MG63 (cell line): ENCODE measurements around the gene FBXO2. TPM values are rescaled to one million over a fixed set of nuclear protein-coding genes. Genes with fewer than 3 reads are reported as not detected.

Source experiments
- DNase-seq: peaks from one replicate; pipeline ENCODE4 v3.0.0-alpha.2; 2020
- H3K27me3 ChIP-seq: fragments of 250-450 bp; sonication (Bioruptor Pico); 2 replicates; pipeline ENCODE4 v1.5.1; 2020; ENCODE audit warnings: mild to moderate bottlenecking, moderate library complexity
- H3K36me3 ChIP-seq: fragments of 250-450 bp; sonication (Bioruptor Pico); 2 replicates; pipeline ENCODE4 v1.5.1; 2020; ENCODE audit warnings: mild to moderate bottlenecking, moderate library complexity
- H3K4me3 ChIP-seq: fragments of 250-450 bp; sonication (Bioruptor Pico); 2 replicates; pipeline ENCODE4 v1.5.1; 2020; ENCODE audit warnings: mild to moderate bottlenecking, moderate library complexity
- H3K9me3 ChIP-seq: fragments of 250-450 bp; sonication (Bioruptor Pico); 2 replicates; pipeline ENCODE4 v1.5.1; 2020; ENCODE audit warnings: mild to moderate bottlenecking, moderate library complexity
- total RNA-seq: library from RNA; depleted of rRNA; stranded (reverse); fragments of >200 nt; shearing (Covaris generic); gene quantifications from 2 replicates; pipeline ENCODE4 v1.2.3, GENCODE V29; 2014; ENCODE audit warnings: low replicate concordance

The FBXO2 gene
- total RNA-seq, 1 experiment from 2014 or later, result not detected

DNA sequence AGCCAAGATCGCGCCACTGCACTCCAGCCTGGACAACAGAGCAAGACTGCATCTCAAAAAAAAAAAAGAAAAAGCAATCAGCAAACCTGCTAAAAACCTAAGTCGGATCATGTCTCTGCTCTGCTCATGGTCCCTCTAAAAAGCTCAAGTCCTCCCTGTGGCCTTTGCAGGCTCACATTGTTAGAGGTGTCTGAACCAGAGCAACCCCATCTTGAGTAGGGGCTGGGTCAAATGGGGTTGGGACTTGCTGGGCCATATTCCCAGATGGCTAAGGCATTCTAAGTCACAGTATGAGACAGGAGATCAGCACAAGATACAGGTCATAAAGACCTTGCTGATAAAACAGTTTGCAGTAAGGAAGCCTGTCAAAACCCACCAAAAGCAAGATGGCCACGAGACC is 34.3 kb upstream of the FBXO2 start:
- no peak overlapping the region for H3K4me3 ChIP-seq
- no peak for DNase-seq
- no peaks in the 10 kb centered on the region for H3K9me3 ChIP-seq
- no peaks in the 10 kb centered on the region for H3K36me3 ChIP-seq
- H3K27me3 ChIP-seq, result peaks cover 8% of the 10 kb centered on the region

DNA sequence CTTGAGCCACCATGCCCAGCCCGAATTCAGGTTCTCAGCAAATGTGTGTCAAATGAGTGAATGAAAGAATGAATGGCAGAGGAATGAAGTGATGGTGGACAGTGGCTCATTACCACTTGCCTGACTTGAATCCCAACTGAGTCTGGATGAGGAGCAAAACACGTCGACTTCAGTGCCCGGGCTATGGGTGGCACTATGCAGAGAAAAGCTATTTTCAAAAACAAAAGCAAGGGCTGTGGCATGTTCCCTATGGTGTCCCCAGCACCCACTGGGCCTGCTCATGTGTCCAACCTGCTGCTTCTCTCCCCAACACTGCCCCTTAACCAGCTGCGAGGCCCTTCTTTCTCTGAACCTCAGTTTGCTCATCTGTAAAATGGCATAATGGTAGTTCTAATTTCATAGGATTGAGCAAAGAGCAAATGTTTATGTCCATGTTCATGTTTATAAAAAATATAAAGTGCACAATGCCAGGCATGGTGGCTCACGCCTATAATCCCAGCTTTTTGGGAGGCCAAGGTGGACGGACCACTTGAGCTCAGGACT is 31.1 kb upstream of the FBXO2 start:
- Histone ChIP-seq H3K36me3 (no peaks in the 10 kb centered on the region), H3K27me3 (no peaks in the 10 kb centered on the region), H3K9me3 (no peaks in the 10 kb centered on the region), H3K4me3 (no peak overlapping the region)
- no peak for DNase-seq

DNA sequence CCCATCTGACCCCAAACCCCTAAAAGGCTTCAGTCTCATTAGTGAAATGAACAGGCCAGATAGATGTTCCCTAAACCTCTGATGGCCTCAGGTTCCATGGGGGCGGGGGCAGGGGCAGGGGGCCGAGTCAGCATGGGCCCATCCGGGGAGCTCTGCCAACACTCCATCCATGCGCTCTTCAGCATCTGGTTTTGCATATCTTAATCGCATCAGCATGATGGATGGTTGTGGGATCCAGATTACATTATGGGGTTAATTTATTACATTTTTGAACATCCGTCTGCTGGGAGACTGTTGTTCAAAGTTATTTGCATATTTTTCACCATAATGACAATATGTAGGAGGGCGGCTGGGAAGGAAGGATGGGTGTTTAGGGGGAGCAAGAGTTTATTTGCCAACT is 29.8 kb upstream of the FBXO2 start:
- H3K4me3 ChIP-seq, result no peak overlapping the region
- DNase-seq, result no peak
- no peaks in the 10 kb centered on the region for H3K36me3 ChIP-seq
- H3K27me3 ChIP-seq, result no peaks in the 10 kb centered on the region
- no peaks in the 10 kb centered on the region for H3K9me3 ChIP-seq

DNA sequence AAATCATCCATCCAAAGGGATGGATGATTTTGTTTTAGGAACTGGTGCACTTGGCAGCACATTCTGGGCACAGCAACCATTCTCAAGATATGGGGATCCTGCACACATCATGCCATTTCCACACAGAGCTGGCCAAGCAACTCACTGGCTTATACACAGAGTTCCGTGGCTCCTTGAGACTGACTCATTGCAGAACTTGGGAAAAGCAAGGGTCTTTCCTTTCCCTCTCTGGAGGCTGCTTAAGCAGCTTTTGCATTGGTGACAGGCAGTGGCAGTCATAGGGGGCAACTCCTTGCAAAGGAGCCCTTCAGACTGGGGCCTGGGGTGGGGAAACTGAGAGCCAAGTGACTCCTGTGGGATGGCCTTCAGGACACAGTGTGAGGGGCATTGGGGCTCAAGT is 28.6 kb upstream of the FBXO2 start:
- DNase-seq, result no peak
- Histone ChIP-seq H3K27me3 (no peaks in the 10 kb centered on the region), H3K9me3 (no peaks in the 10 kb centered on the region), H3K4me3 (no peak overlapping the region), H3K36me3 (peaks cover 5% of the 10 kb centered on the region)

DNA sequence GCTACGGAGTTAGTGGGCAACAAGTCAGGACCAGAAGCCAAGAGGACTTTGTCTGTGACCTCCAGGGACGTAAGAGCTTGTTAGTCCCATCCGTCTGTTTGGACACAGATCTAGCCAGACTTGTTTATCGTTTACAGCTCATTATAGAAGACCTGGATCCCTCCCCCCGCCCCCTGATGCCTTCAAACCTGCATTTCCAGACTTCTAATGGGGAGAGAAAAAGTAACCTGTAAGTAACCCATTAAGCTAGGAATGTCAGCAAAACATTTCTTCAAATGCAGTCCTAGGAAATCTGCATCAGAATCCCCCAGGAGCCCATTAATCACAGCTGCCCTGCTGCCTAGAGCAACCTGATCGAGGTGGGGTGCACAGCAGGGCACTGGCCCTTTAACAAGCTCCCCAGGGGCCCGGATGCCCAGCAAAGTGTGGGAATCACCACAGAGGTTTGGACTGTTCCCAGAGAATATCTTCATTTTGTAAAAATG is 28.1 kb upstream of the FBXO2 start:
- Histone ChIP-seq H3K27me3 (no peaks in the 10 kb centered on the region), H3K36me3 (peaks cover 5% of the 10 kb centered on the region), H3K9me3 (no peaks in the 10 kb centered on the region), H3K4me3 (no peak overlapping the region)
- DNase-seq, result no peak

DNA sequence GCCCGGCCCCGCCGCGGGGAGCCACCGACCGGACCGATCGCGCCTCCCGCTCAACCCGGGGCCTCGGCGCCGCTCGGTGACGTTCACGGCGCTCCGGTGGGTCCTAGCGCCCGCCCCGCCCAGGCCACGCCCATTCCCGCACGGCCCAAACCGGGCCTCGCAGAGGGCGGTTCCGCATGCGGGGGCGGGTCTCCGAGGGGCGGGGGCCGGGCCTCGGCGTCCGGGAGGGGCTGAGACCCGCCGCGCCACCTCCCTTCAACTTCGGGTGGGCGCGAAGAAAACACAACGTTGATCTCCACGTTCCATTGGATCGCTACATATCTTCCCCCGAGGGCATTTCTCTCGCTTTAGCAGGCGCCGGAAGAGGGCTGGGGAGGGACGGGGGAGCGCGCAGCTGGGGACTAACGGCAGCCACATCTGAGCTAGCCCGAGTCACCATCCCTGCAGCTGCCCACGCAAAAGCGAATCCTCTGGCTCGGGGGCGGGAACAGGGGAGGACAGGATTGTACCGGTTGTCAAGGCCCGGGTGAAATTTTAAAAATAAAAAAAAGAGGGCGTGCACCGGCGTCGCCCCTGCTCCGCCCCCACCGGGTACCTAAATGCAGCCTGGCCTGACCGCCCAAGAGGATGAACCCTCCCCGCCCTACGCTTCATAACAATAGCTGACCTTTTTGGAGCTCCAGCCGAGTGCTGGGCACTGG is 27.0 kb upstream of the FBXO2 start, which contains the start of gene MAD2L2:
MAD2L2 (minus strand) TSS at position 78 of the 701 bp plus-strand sequence. CDS start 547 bp downstream, outside the sequence.
- Histone ChIP-seq H3K9me3 (no peaks in the 10 kb centered on the region), H3K36me3 (peaks cover 5% of the 10 kb centered on the region), H3K27me3 (no peaks in the 10 kb centered on the region), H3K4me3 (peak within 1 kb of the TSS; percentile 78)
- DNase-seq, result peak; percentile 91

DNA sequence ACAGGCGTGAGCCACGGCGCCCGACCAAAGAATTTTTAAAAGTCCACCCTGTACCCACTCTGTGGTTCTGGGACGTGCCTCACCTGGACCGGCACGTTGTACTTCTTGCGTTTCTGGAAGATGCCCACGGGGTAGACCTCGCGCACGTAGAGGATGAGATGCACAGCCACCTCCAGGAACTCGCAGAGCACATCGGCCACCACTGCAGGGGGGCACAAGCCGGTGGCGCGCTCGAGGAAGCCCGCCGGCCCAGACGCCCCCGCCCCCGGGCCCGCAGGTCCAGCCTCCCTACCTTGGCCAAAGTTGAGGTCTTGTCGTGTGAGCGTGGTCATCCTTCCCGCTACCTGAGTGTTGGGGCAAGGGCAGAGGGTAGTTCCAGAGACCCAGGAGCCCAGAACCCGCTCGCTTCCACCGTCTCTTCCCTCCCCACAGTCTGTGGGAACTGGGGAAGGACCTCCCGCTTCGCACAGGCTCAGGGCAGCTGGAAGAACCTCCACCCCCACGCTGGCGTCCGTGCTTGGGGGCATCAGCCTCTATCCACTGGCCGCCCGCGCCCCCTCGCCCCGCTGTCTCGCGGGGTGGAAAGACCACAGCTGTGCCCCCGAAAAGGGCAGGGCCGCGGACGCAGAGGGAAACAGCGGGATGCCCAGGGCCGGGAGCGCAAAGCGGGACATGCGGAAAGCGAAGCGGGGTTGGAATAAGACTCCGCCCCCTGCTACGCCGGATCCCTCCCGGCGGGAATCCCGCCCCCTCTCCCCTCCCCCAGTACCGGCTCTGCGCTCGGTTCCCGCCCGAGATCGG is 26.2 kb upstream of the FBXO2 start:
- no peaks in the 10 kb centered on the region for H3K27me3 ChIP-seq
- H3K9me3 ChIP-seq, result no peaks in the 10 kb centered on the region
- DNase-seq, result no peak
- peak overlapping the region; percentile 78 for H3K4me3 ChIP-seq
- peaks cover 7% of the 10 kb centered on the region for H3K36me3 ChIP-seq

DNA sequence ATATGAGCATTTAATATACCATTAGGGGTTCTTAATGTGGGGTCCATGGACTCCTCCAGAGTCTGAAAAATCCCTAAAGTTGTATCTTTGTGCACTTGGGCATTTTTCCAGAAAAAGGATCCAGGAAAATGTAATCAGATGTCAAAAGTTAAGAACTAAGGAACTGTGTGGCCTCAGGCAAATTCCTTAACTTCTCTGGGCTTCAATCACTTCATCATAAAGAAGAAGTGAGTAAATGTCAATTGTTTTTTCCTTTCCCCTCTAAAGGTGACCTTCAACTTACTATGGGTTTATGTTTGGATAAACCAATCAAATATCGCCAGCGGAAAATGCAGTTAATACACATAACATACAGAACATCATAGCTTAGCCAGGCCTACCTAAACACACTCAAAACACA is 24.2 kb upstream of the FBXO2 start:
- no peak for DNase-seq
- Histone ChIP-seq H3K9me3 (no peaks in the 10 kb centered on the region), H3K27me3 (no peaks in the 10 kb centered on the region), H3K36me3 (peaks cover 15% of the 10 kb centered on the region), H3K4me3 (no peak overlapping the region)

DNA sequence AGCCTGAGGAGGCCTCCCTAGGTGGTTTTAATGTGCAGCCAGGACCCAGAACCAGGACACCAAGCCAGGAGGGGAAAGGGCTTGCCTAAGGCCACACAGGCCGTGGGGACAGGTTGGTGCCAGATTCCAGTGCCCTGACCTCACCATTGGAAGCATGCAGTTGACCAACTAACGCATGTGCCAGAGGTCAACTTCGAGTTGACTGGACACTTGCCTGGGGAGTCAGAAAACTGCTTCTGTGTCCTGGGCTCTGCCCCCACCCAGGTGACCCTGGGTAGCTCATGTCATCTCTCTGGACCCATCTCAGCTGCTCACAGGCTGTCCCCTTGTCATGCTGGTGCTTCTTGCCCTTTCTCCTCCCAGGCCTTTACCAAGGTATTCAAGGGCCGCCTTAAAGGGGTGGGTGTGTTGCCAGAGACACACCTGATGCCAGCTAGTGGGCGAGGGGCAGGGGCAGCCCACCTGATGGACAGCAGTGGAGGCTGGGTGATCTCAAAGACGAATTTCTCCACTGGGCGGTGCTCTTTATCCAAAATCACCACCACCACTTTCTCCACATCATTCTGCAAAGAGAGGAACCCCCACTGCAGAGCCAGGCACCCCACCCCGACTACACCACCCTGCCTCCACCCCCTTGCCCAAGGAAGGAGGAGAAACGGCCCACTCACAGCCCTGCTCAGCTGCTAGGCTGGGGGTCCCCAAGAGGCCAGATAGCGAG is 22.3 kb upstream of the FBXO2 start:
- no peak for DNase-seq
- peaks cover 18% of the 10 kb centered on the region for H3K36me3 ChIP-seq
- H3K27me3 ChIP-seq, result no peaks in the 10 kb centered on the region
- H3K4me3 ChIP-seq, result no peak overlapping the region
- H3K9me3 ChIP-seq, result no peaks in the 10 kb centered on the region

DNA sequence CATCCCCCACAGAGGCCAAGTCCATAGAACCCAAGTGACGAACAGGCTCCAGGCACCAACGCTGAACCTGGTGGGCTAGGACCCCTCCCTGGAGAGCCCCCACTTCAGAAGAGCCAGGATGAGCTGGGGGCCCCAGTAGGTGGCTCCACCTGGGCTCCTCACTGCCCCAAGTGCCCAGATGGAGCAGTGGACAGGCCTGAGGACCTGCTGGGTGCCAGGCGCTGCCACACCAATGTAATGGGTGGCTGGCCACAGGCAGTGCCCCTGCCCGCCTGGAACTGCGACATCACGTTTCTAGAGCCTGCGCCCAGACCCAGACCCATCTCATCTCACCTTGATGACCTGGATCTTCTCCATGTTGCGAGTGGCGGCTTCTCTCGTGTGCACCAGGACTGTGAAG is 21.1 kb upstream of the FBXO2 start:
- Histone ChIP-seq H3K27me3 (no peaks in the 10 kb centered on the region), H3K4me3 (no peak overlapping the region), H3K36me3 (peaks cover 18% of the 10 kb centered on the region), H3K9me3 (no peaks in the 10 kb centered on the region)
- DNase-seq, result no peak

DNA sequence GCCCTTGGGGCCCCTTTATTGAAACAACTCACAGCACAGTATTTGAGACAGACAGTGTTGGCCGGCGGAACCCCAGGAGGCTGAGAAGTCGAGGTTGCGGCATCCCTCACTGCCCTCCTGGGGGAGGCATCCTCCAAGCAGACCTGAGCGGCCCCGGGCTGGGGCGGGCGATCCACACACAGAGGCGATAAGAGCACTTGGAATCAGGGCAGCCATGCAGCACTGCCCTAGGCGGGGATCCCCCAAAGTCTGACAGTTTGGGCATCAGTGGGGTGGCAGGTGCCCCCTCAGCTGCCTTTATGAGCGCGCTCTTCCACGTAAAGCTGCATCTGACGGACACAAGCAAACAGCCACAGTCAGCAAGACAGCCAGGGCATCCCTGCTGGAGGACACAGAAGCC is 20.3 kb upstream of the FBXO2 start:
- DNase-seq, result no peak
- Histone ChIP-seq H3K27me3 (no peaks in the 10 kb centered on the region), H3K9me3 (no peaks in the 10 kb centered on the region), H3K4me3 (no peak overlapping the region), H3K36me3 (peaks cover 18% of the 10 kb centered on the region)

DNA sequence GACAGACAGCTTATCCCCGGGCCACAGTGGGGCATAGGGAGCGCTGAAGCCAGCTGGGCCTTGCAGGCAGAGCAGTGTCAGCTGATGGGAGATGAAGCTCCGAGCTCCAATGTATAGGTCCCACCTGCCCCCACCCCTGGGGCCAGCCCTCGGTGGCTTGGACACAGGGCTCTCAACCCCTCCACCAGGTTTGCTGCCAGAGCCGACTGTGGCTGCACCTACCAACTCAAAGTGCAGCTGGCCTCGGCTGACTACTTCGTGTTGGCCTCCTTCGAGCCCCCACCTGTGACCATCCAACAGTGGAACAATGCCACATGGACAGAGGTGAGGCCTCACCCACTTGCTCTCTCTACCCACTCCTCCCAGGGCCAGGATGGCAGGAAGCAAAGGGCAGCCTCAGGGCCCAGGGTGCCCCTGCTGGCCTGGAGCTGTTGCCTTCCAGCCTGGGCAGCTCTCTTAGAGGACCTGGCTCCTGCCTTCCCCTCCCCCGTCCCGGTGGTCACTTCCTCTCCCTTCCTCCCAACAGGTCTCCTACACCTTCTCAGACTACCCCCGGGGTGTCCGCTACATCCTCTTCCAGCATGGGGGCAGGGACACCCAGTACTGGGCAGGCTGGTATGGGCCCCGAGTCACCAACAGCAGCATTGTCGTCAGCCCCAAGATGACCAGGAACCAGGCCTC is 19.0 kb upstream of the FBXO2 start:
- Histone ChIP-seq H3K27me3 (no peaks in the 10 kb centered on the region), H3K4me3 (no peak overlapping the region), H3K9me3 (no peaks in the 10 kb centered on the region), H3K36me3 (peaks cover 13% of the 10 kb centered on the region)
- no peak for DNase-seq

DNA sequence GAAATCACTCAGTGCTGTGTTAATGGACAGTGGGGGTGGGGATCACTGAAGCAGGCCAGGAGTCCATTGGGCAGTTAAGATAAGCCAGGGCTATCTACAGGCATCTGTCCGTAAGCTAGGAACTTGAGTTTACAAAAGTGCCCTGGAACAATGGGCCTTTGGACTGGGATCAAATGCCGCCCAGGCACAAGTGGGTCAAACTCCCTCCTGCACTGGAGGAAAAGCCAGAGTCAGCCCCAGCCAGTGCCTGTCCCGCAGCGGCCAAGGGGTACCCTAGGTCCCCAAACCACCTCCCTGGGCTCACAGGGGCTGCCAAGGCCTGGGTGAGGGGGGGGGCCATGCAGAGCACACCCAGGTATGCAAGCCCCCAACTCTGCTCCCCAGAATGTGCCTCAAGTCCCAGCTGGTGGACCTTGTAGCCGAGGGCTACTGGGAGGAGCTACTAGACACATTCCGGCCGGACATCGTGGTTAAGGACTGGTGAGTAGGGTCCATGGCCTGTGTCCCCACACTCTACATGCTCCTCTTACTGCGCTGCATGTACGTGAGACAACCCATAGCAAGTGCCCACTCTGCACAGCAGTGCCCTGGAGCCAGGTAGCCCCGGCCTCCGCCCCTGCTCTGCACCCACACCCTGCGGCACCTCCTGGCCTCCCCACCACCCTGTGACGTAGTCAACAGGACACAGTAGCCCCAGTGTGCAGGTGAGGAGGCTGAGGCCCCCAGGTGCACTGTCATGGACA is 17.5 kb upstream of the FBXO2 start:
- no peak for DNase-seq
- Histone ChIP-seq H3K36me3 (peaks cover 13% of the 10 kb centered on the region), H3K4me3 (no peak overlapping the region)

DNA sequence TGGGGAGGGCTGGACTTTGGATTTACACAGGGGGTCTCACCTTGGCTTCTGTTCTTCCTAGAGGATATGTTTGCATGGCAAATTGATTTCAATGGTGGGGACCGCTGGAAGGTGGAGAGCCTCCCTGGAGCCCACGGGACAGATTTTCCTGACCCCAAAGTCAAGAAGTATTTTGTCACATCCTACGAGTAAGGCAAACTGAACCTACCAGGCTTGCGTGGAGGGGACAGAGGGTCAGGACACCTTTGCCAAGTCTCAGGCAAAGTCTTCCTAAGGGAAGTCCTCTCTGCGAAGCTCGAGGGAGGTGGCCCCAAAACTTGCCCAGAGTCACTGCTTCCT is 16.9 kb upstream of the FBXO2 start:
- Histone ChIP-seq H3K4me3 (no peak overlapping the region), H3K36me3 (peaks cover 13% of the 10 kb centered on the region), H3K27me3 (no peaks in the 10 kb centered on the region), H3K9me3 (no peaks in the 10 kb centered on the region)
- DNase-seq, result no peak

More for the DNA sequence above, 17.5 kb upstream of the FBXO2 start:
- no peaks in the 10 kb centered on the region for H3K27me3 ChIP-seq
- no peaks in the 10 kb centered on the region for H3K9me3 ChIP-seq

DNA sequence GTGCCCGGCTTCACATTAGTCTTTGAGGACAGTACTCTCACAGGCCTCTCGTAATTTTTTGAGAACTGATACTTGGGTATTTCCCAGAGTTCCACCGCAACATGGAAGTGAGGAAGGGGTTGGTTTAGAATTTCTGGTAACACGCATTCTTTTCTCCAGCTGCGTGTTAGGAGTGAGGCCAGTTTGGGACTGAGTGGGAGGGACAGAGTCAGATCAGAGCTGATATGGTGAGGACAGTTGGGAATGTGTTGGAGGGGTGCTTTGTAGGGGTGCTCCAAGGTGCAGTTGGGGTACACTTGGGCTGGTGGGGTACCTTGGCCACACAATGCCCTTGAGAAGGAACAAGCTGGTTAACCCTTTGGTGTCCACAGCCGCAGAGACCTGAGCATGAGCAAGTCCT is 16.5 kb upstream of the FBXO2 start:
- DNase-seq, result no peak
- Histone ChIP-seq H3K36me3 (peaks cover 13% of the 10 kb centered on the region), H3K9me3 (no peaks in the 10 kb centered on the region), H3K4me3 (no peak overlapping the region), H3K27me3 (no peaks in the 10 kb centered on the region)

DNA sequence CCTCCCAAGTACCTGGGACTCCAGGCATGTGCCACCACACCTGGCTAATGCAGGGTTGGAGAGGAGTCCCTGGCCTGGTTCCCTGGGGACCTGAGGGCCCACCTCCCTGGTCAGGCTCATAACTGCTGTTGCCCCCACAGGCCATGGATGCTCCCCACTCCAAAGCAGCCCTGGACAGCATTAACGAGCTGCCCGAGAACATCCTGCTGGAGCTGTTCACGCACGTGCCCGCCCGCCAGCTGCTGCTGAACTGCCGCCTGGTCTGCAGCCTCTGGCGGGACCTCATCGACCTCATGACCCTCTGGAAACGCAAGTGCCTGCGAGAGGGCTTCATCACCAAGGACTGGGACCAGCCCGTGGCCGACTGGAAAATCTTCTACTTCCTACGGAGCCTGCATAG is 14.3 kb upstream of the FBXO2 start:
- no peak for DNase-seq
- Histone ChIP-seq H3K36me3 (peaks cover 3% of the 10 kb centered on the region; the same call in 1 of the 2 replicates), H3K27me3 (no peaks in the 10 kb centered on the region), H3K4me3 (no peak overlapping the region), H3K9me3 (no peaks in the 10 kb centered on the region)
